Measurements from ENCODE around the gene RPTOR. TPM values are rescaled to one million over a fixed set of nuclear protein-coding genes. Genes with fewer than 3 reads are reported as not detected.

Gene RPTOR
- total and polyA plus RNA-seq, 4 experiments from 2014 or later = 2.4 to 51.8 (median 29.6) TPM

GRCh38 chr17:80768389-80768788 is 223.8 kb downstream of the RPTOR start:
- no peak for DNase-seq
- intact Hi-C loops (cut with micrococcal nuclease) = no loop called here
- Histone ChIP-seq H3K9me3 (ENCODE audit: control insufficient read depth in 1 of 2, low read length in 2 of 2) (no peaks in the 10 kb centered on the region), H3K4me1 (ENCODE audit: insufficient read depth, low read length) (peaks cover 30% of the 10 kb centered on the region), H3K36me3 (ENCODE audit: insufficient read depth, low read length) (no peaks in the 10 kb centered on the region), H3K4me3 (ENCODE audit: low read length in 2 of 2) (no peak overlapping the region), H3K27ac (ENCODE audit: low read depth, low read length) (no peak overlapping the region), H3K27me3 (ENCODE audit: insufficient read depth, low read length) (no peaks in the 10 kb centered on the region)
- CTCF ChIA-PET (ENCODE audit: partially characterized antibody) = interaction anchor here (1.3 kb wide), 1 partner anchor 14 kb away, joined by 5 read pairs; no protein-coding TSS in a partner anchor
- POLR2A ChIA-PET (ENCODE audit: partially characterized antibody) = interaction anchor here (1.4 to 4.2 kb wide), 4 partner anchors 9 to 23 kb away, joined by 3 to 32 read pairs (median 4); no protein-coding TSS in a partner anchor
- Mint-ChIP-seq H3K9me3 (no peaks in the 10 kb centered on the region), H3K36me3 (peaks cover 10 to 11% of the 10 kb centered on the region in 2 donors), H3K4me3 (peak overlapping the region in 1 of 8 donors; percentile 17), H3K4me1 (peaks cover 33 to 66% (median 50%) of the 10 kb centered on the region in 4 donors), H3K27me3 (no peaks in the 10 kb centered on the region), H3K27ac (peak overlapping the region in 1 of 7 donors; percentile 15)

GRCh38 chr17:80768936-80769335 is 224.3 kb downstream of the RPTOR start:
- Histone ChIP-seq H3K36me3 (ENCODE audit: insufficient read depth, low read length) (no peaks in the 10 kb centered on the region), H3K27ac (ENCODE audit: low read depth, low read length) (no peak overlapping the region), H3K9me3 (ENCODE audit: control insufficient read depth in 1 of 2, low read length in 2 of 2) (no peaks in the 10 kb centered on the region), H3K4me1 (ENCODE audit: insufficient read depth, low read length) (peaks cover 32% of the 10 kb centered on the region), H3K27me3 (ENCODE audit: insufficient read depth, low read length) (no peaks in the 10 kb centered on the region), H3K4me3 (ENCODE audit: low read length in 2 of 2) (no peak overlapping the region)
- CTCF ChIA-PET (ENCODE audit: partially characterized antibody) = no interaction called here
- no peak for DNase-seq
- Mint-ChIP-seq H3K27ac (peak overlapping the region in 2 of 7 donors; percentile 62 to 69), H3K9me3 (no peaks in the 10 kb centered on the region), H3K36me3 (peaks cover 10 to 11% of the 10 kb centered on the region in 2 donors), H3K4me3 (no peak overlapping the region), H3K4me1 (peaks cover 31 to 69% (median 47%) of the 10 kb centered on the region in 4 donors), H3K27me3 (no peaks in the 10 kb centered on the region)
- intact Hi-C loops (cut with micrococcal nuclease) = no loop called here
- POLR2A ChIA-PET (ENCODE audit: partially characterized antibody) = interaction anchor here (1.4 to 4.2 kb wide), 2 partner anchors 13 to 22 kb away, joined by 3 to 32 read pairs; no protein-coding TSS in a partner anchor

- Histone ChIP-seq H3K36me3 (ENCODE audit: insufficient read depth, low read length) (no peaks in the 10 kb centered on the region), H3K9me3 (ENCODE audit: control insufficient read depth in 1 of 2, low read length in 2 of 2) (no peaks in the 10 kb centered on the region), H3K4me1 (ENCODE audit: insufficient read depth, low read length) (peaks cover 38% of the 10 kb centered on the region), H3K4me3 (ENCODE audit: low read length in 2 of 2) (no peak overlapping the region), H3K27me3 (ENCODE audit: insufficient read depth, low read length) (no peaks in the 10 kb centered on the region), H3K27ac (ENCODE audit: low read depth, low read length) (no peak overlapping the region)
- intact Hi-C loops (cut with micrococcal nuclease) = no loop called here
- DNase-seq = no peak
- ChIA-PET POLR2A (ENCODE audit: partially characterized antibody) (interaction anchor here (1.4 kb wide), 1 partner anchor 12 kb away, joined by 3 read pairs; no protein-coding TSS in a partner anchor), CTCF (ENCODE audit: partially characterized antibody) (no interaction called here)
- Mint-ChIP-seq H3K4me3 (no peak overlapping the region), H3K4me1 (peaks cover 35 to 72% (median 49%) of the 10 kb centered on the region in 4 donors), H3K27me3 (no peaks in the 10 kb centered on the region), H3K36me3 (peaks cover 10 to 14% of the 10 kb centered on the region in 2 donors), H3K27ac (peak overlapping the region in 2 of 7 donors; percentile 17 to 52), H3K9me3 (no peaks in the 10 kb centered on the region)
Observed at GRCh38 chr17:80769516-80769915, 224.9 kb downstream of the RPTOR start.

- Mint-ChIP-seq H3K4me3 (no peak overlapping the region), H3K4me1 (peaks cover 32 to 72% (median 48%) of the 10 kb centered on the region in 4 donors), H3K27me3 (no peaks in the 10 kb centered on the region), H3K36me3 (peaks cover 10 to 18% of the 10 kb centered on the region in 2 donors), H3K9me3 (no peaks in the 10 kb centered on the region), H3K27ac (peak overlapping the region in 2 of 7 donors; percentile 46 to 52)
- Histone ChIP-seq H3K4me3 (ENCODE audit: low read length in 2 of 2) (no peak overlapping the region), H3K27ac (ENCODE audit: low read depth, low read length) (no peak overlapping the region), H3K36me3 (ENCODE audit: insufficient read depth, low read length) (no peaks in the 10 kb centered on the region), H3K27me3 (ENCODE audit: insufficient read depth, low read length) (no peaks in the 10 kb centered on the region), H3K4me1 (ENCODE audit: insufficient read depth, low read length) (peaks cover 39% of the 10 kb centered on the region), H3K9me3 (ENCODE audit: control insufficient read depth in 1 of 2, low read length in 2 of 2) (no peaks in the 10 kb centered on the region)
- intact Hi-C loops (cut with micrococcal nuclease) = no loop called here
- ChIA-PET CTCF (ENCODE audit: partially characterized antibody) (no interaction called here), POLR2A (ENCODE audit: partially characterized antibody) (interaction anchor here (1.1 kb wide), 1 partner anchor 21 kb away, joined by 3 read pairs; no protein-coding TSS in a partner anchor)
- DNase-seq = no peak
Observed at GRCh38 chr17:80769936-80770625, 225.4 kb downstream of the RPTOR start.

GRCh38 chr17:80770881-80771611 is 226.4 kb downstream of the RPTOR start:
- ChIA-PET POLR2A (ENCODE audit: partially characterized antibody) (interaction anchor here (0.6 to 1.5 kb wide), 3 partner anchors 8 to 20 kb away, joined by 3 to 6 read pairs (median 3); no protein-coding TSS in a partner anchor), CTCF (ENCODE audit: partially characterized antibody) (no interaction called here)
- H3K4me3 ChIP-seq (ENCODE audit: low read length in 2 of 2) = no peak overlapping the region
- Mint-ChIP-seq H3K4me3 (no peak overlapping the region), H3K4me1 (peaks cover 27 to 71% (median 43%) of the 10 kb centered on the region in 4 donors), H3K36me3 (peaks cover 10 to 23% of the 10 kb centered on the region in 2 donors), H3K27ac (peak overlapping the region in 5 of 7 donors; percentile 1 to 82 (median 48)), H3K27me3 (no peaks in the 10 kb centered on the region), H3K9me3 (no peaks in the 10 kb centered on the region)
- no peaks in the 10 kb centered on the region for H3K27me3 ChIP-seq (ENCODE audit: insufficient read depth, low read length)
- no peaks in the 10 kb centered on the region for H3K36me3 ChIP-seq (ENCODE audit: insufficient read depth, low read length)
- DNase-seq = no peak
- no peaks in the 10 kb centered on the region for H3K9me3 ChIP-seq (ENCODE audit: control insufficient read depth in 1 of 2, low read length in 2 of 2)
- H3K4me1 ChIP-seq (ENCODE audit: insufficient read depth, low read length) = peaks cover 35% of the 10 kb centered on the region
- H3K27ac ChIP-seq (ENCODE audit: low read depth, low read length) = no peak overlapping the region
- intact Hi-C loops (cut with micrococcal nuclease) = no loop called here

- Mint-ChIP-seq H3K9me3 (no peaks in the 10 kb centered on the region), H3K4me3 (no peak overlapping the region), H3K36me3 (peaks cover 12 to 24% of the 10 kb centered on the region in 2 donors), H3K27ac (peak overlapping the region in 1 of 7 donors; percentile 71), H3K4me1 (peaks cover 23 to 65% (median 40%) of the 10 kb centered on the region in 4 donors), H3K27me3 (no peaks in the 10 kb centered on the region)
- Histone ChIP-seq H3K4me3 (ENCODE audit: low read length in 2 of 2) (no peak overlapping the region), H3K27me3 (ENCODE audit: insufficient read depth, low read length) (no peaks in the 10 kb centered on the region), H3K36me3 (ENCODE audit: insufficient read depth, low read length) (no peaks in the 10 kb centered on the region), H3K4me1 (ENCODE audit: insufficient read depth, low read length) (peaks cover 29% of the 10 kb centered on the region), H3K9me3 (ENCODE audit: control insufficient read depth in 1 of 2, low read length in 2 of 2) (no peaks in the 10 kb centered on the region), H3K27ac (ENCODE audit: low read depth, low read length) (no peak overlapping the region)
- CTCF ChIA-PET (ENCODE audit: partially characterized antibody) = no interaction called here
- intact Hi-C loops (cut with micrococcal nuclease) = no loop called here
- no peak for DNase-seq
- POLR2A ChIA-PET (ENCODE audit: partially characterized antibody) = interaction anchor here (1.5 kb wide), 1 partner anchor 10 kb away, joined by 6 read pairs; no protein-coding TSS in a partner anchor
Observed at GRCh38 chr17:80771612-80772005, 227.0 kb downstream of the RPTOR start.

GRCh38 chr17:80772906-80773242 is 228.2 kb downstream of the RPTOR start:
- H3K4me1 ChIP-seq (ENCODE audit: insufficient read depth, low read length) = peaks cover 22% of the 10 kb centered on the region
- peak overlapping the region in 2 of 7 donors; percentile 22 to 23 for H3K27ac Mint-ChIP-seq
- H3K27ac ChIP-seq (ENCODE audit: low read depth, low read length) = no peak overlapping the region
- H3K36me3 Mint-ChIP-seq = peaks cover 23 to 31% of the 10 kb centered on the region in 2 donors
- ChIA-PET CTCF (ENCODE audit: partially characterized antibody) (no interaction called here), POLR2A (ENCODE audit: partially characterized antibody) (no interaction called here)
- no peaks in the 10 kb centered on the region for H3K9me3 Mint-ChIP-seq
- H3K4me3 ChIP-seq (ENCODE audit: low read length in 2 of 2) = no peak overlapping the region
- no peaks in the 10 kb centered on the region for H3K9me3 ChIP-seq (ENCODE audit: control insufficient read depth in 1 of 2, low read length in 2 of 2)
- intact Hi-C loops (cut with micrococcal nuclease) = no loop called here
- H3K4me3 Mint-ChIP-seq = no peak overlapping the region
- H3K27me3 Mint-ChIP-seq = no peaks in the 10 kb centered on the region
- H3K27me3 ChIP-seq (ENCODE audit: insufficient read depth, low read length) = no peaks in the 10 kb centered on the region
- H3K4me1 Mint-ChIP-seq = peaks cover 23 to 67% (median 43%) of the 10 kb centered on the region in 4 donors
- DNase-seq = no peak
- H3K36me3 ChIP-seq (ENCODE audit: insufficient read depth, low read length) = no peaks in the 10 kb centered on the region

All from CD4-positive, alpha-beta memory T cell (primary cell).